K562 (cell line): ENCODE data around the gene ATAD5. TPM values are rescaled to one million over a fixed set of nuclear protein-coding genes. Genes with fewer than 3 reads are reported as not detected.

ENCODE experiments used
- PHF21A ChIP-seq: fragments of 450-650 bp; IDR thresholded peaks from 2 replicates; pipeline ENCODE4 v1.6.1; 2017; ENCODE audit warnings: low read depth, borderline replicate concordance
- polyA plus RNA-seq, 8 experiments: library from polyadenylated mRNA; depleted of rRNA in 4 of 8; stranded (reverse) in 5 of 8; unstranded in 3 of 8; fragments of >200 nt; fragmentation: Nextera tagmentation in 2 of 8; fragmentation: Illumina TruSeq in 1 of 8; extraction: Ambion mirVana in 2 of 8; extraction: Trizol in 1 of 8; gene quantifications; 2 replicates each; pipeline versions ENCODE4 v1.2.1 to v1.2.3, GENCODE V29; 2011 to 2014; ENCODE audit warnings: inconsistent platforms in 1 of 8, missing spikeins in 1 of 8
- total RNA-seq, 7 experiments: library from RNA; depleted of rRNA in 6 of 7; stranded (reverse); fragments of >200 nt in 6 of 7; fragmentation: Illumina TruSeq in 2 of 7; extraction: Trizol in 2 of 7; gene quantifications; 2 replicates each; pipeline versions ENCODE4 v1.2.1 to v1.2.3, GENCODE V29; 2011 to 2021; ENCODE audit warnings: low replicate concordance in 1 of 7
- TF ChIP-seq, protein P1 (sequence below): fragments of 450-650 bp; IDR thresholded peaks from 2 replicates; pipeline ENCODE4 v1.7.0; 2016; ENCODE audit warnings: borderline replicate concordance
- TF ChIP-seq, protein P2 (sequence below), 2 experiments: fragments of 450-650 bp; formaldehyde crosslinking in 1 of 2; IDR thresholded peaks; 2 replicates each; pipeline versions ENCODE4 v1.4.0 to v1.6.1; 2014 to 2020; ENCODE audit warnings: mild to moderate bottlenecking in 2 of 2, borderline replicate concordance in 1 of 2, low read depth in 1 of 2

ATAD5 gene
- total and polyA plus RNA-seq, 9 of the 15 experiments (the other 6 are each of a cell fraction or from before 2014, with no cell fraction given), result 4.6 to 25.6 (median 19.5) TPM

DNA sequence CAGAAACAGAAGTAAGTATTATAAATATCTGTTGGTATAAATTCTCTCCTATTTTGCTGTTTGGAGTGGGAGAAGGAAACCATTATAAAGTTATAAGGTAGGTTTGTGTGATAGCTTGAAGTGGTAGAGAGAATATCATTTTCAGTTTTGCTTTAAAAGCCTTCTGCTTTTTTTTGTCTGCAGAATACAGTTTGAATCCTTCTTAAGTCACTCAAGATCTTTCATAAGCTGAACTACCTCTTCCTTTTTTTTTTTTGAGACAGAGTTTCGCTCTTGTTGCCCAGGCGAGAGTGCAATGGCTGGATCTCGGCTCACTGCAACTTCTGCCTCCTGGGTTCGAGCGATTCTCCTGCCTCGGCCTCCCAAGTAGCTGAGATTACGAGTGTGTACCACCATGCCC lies 9.0 kb downstream of the ATAD5 start (continued):
- TF ChIP-seq, protein P1, sequence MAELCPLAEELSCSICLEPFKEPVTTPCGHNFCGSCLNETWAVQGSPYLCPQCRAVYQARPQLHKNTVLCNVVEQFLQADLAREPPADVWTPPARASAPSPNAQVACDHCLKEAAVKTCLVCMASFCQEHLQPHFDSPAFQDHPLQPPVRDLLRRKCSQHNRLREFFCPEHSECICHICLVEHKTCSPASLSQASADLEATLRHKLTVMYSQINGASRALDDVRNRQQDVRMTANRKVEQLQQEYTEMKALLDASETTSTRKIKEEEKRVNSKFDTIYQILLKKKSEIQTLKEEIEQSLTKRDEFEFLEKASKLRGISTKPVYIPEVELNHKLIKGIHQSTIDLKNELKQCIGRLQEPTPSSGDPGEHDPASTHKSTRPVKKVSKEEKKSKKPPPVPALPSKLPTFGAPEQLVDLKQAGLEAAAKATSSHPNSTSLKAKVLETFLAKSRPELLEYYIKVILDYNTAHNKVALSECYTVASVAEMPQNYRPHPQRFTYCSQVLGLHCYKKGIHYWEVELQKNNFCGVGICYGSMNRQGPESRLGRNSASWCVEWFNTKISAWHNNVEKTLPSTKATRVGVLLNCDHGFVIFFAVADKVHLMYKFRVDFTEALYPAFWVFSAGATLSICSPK, result no peak
- no peak for TF ChIP-seq PHF21A
- TF ChIP-seq, protein P2, sequence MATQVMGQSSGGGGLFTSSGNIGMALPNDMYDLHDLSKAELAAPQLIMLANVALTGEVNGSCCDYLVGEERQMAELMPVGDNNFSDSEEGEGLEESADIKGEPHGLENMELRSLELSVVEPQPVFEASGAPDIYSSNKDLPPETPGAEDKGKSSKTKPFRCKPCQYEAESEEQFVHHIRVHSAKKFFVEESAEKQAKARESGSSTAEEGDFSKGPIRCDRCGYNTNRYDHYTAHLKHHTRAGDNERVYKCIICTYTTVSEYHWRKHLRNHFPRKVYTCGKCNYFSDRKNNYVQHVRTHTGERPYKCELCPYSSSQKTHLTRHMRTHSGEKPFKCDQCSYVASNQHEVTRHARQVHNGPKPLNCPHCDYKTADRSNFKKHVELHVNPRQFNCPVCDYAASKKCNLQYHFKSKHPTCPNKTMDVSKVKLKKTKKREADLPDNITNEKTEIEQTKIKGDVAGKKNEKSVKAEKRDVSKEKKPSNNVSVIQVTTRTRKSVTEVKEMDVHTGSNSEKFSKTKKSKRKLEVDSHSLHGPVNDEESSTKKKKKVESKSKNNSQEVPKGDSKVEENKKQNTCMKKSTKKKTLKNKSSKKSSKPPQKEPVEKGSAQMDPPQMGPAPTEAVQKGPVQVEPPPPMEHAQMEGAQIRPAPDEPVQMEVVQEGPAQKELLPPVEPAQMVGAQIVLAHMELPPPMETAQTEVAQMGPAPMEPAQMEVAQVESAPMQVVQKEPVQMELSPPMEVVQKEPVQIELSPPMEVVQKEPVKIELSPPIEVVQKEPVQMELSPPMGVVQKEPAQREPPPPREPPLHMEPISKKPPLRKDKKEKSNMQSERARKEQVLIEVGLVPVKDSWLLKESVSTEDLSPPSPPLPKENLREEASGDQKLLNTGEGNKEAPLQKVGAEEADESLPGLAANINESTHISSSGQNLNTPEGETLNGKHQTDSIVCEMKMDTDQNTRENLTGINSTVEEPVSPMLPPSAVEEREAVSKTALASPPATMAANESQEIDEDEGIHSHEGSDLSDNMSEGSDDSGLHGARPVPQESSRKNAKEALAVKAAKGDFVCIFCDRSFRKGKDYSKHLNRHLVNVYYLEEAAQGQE (IDR thresholded peaks at IDR 0.05; ENCODE audit: borderline replicate concordance), result no peak
- TF ChIP-seq, protein P2 (CRISPR knock-in tag; IDR thresholded peaks at IDR 0.05; ENCODE audit: low read depth), result no peak
